Measurements from ENCODE around the gene ANO9. TPM values are rescaled to one million over a fixed set of nuclear protein-coding genes. Genes with fewer than 3 reads are reported as not detected.

Gene ANO9
- total RNA-seq, 1 donor, result not detected

DNA sequence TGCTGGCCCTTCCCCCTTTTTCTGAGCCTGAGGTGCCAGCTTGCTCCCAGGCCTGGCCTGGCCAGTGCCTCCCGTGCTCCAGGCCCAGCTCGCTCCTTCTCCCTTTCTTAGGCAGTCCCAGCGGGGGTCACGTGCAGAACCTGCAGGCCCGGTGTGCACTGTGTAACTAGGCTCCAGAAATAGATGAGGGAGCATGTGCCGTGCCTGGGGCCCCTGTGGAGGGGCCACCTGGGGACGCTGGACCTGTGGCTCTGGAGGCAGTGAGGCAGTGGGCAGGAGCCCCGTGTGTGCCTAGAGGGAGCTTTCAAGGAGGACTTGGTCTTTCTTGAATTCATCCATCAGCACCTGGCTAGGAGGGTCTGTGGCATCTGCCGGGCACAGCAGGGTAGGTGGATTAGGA, 19.8 kb upstream of the ANO9 start:
- Histone ChIP-seq H3K9me3 (ENCODE audit: low read depth, low read length) (no peaks in the 10 kb centered on the region), H3K4me3 (ENCODE audit: insufficient read depth, low read length) (no peak overlapping the region), H3K4me2 (ENCODE audit: insufficient read depth, low read length) (no peak overlapping the region), H2AFZ (ENCODE audit: low read length) (no peak overlapping the region), H3K27me3 (ENCODE audit: insufficient read depth, low read length) (no peaks in the 10 kb centered on the region), H3K36me3 (ENCODE audit: insufficient read depth, low read length) (peaks cover 8% of the 10 kb centered on the region), H3K27ac (ENCODE audit: low read depth, low read length) (no peak overlapping the region), H3K4me1 (ENCODE audit: insufficient read depth, low read length) (no peaks in the 10 kb centered on the region), H3K79me2 (ENCODE audit: insufficient read depth, low read length) (peaks cover 25% of the 10 kb centered on the region), H4K20me1 (ENCODE audit: insufficient read depth, low read length) (peaks cover 10% of the 10 kb centered on the region)
- peak; percentile 57 for DNase-seq (ENCODE audit: insufficient read length, low spot score, missing footprints)
- TF ChIP-seq, protein P1, sequence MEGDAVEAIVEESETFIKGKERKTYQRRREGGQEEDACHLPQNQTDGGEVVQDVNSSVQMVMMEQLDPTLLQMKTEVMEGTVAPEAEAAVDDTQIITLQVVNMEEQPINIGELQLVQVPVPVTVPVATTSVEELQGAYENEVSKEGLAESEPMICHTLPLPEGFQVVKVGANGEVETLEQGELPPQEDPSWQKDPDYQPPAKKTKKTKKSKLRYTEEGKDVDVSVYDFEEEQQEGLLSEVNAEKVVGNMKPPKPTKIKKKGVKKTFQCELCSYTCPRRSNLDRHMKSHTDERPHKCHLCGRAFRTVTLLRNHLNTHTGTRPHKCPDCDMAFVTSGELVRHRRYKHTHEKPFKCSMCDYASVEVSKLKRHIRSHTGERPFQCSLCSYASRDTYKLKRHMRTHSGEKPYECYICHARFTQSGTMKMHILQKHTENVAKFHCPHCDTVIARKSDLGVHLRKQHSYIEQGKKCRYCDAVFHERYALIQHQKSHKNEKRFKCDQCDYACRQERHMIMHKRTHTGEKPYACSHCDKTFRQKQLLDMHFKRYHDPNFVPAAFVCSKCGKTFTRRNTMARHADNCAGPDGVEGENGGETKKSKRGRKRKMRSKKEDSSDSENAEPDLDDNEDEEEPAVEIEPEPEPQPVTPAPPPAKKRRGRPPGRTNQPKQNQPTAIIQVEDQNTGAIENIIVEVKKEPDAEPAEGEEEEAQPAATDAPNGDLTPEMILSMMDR (IDR thresholded peaks at IDR 0.05; ENCODE audit: extremely low read depth, low read depth, low read length), result no peak

DNA sequence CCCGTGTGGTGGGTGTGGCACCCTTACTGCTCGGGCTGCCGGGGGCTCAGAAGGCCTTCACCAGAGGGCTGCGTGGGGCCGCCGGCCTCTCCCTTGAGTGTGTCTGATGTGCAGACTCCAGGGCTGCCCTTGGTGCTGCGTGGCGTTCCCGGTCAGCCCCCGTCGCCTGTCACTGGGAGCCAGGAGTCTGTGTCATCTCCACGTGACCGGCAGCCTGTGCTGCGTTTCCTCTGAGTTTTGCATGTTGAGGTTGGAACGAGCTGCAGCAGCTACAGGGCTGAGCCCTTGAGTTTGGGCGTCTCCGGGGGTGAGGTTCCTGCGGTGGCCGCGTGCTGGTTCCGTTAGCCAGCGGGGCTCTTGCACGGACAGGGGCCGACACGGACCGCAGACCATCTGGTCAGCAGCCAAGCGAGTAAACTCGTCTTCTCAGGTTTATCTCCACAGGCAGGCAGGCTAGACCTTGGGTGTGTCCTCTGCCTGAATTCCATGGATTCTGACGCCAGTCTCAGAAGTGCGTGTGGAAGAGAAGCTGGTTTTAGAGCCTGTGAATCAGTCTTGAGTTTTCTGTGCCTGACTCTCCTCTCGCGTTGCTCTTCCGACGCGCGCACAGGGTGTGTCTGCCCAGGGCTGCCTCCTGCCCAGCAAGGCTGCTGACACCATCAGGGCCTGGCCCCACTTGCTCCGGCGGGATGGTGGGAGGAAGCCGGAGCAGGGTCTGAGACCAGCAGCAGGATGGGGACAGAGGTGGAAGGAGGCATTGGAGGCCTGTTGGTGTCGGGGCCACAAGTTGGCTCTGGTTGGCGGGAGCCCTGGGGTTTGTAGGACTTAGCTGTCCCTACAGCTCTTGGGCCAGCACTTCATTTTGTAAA, 18.8 kb upstream of the ANO9 start:
- Histone ChIP-seq H4K20me1 (ENCODE audit: insufficient read depth, low read length) (peaks cover 10% of the 10 kb centered on the region), H3K4me1 (ENCODE audit: insufficient read depth, low read length) (no peaks in the 10 kb centered on the region), H2AFZ (ENCODE audit: low read length) (no peak overlapping the region), H3K4me3 (ENCODE audit: insufficient read depth, low read length) (no peak overlapping the region), H3K4me2 (ENCODE audit: insufficient read depth, low read length) (no peak overlapping the region), H3K79me2 (ENCODE audit: insufficient read depth, low read length) (peaks cover 29% of the 10 kb centered on the region), H3K27ac (ENCODE audit: low read depth, low read length) (no peak overlapping the region), H3K27me3 (ENCODE audit: insufficient read depth, low read length) (no peaks in the 10 kb centered on the region), H3K9me3 (ENCODE audit: low read depth, low read length) (no peaks in the 10 kb centered on the region), H3K36me3 (ENCODE audit: insufficient read depth, low read length) (peaks cover 8% of the 10 kb centered on the region)
- DNase-seq (ENCODE audit: insufficient read length, low spot score, missing footprints), result peak; percentile 61
- TF ChIP-seq, protein P1 (IDR thresholded peaks at IDR 0.05; ENCODE audit: extremely low read depth, low read depth, low read length), result no peak

DNA sequence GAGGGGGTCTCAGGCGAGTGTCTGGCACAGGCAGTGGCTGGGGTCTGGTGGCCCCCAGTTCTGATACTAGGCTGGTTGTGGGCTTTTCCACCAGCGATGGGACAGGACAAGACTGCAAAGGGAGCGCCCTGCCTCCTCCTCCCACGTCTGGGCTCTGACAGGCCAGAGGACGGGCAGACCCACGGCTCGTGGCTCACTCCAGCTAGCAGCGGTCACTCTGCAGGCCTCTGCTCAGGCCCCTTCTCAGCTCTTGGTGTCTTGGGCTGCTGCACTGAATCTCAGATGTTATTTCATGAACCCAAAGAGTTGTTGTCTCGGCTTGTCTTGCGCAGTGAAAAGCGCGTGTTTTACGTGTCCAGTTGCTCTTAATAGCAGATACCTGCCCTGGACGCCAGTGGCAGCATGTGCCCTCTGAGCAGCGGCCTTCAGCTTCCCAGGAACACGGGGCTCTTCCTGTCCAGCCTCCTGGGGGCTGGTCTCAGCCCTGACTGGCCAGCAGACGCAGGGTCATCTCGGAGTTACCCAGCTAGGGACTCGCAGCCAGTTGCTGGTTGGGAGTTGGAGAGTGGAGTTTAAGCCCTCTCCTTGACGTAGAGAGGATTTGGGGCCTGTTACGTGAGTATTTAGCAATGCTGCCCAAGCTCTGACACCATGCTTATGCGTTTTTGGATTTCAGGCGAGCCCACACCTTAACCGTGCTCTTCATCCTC, 17.9 kb upstream of the ANO9 start:
- Histone ChIP-seq H3K27me3 (ENCODE audit: insufficient read depth, low read length) (no peaks in the 10 kb centered on the region), H2AFZ (ENCODE audit: low read length) (no peak overlapping the region), H3K9me3 (ENCODE audit: low read depth, low read length) (no peaks in the 10 kb centered on the region), H4K20me1 (ENCODE audit: insufficient read depth, low read length) (peaks cover 10% of the 10 kb centered on the region), H3K79me2 (ENCODE audit: insufficient read depth, low read length) (peaks cover 37% of the 10 kb centered on the region), H3K4me2 (ENCODE audit: insufficient read depth, low read length) (no peak overlapping the region), H3K36me3 (ENCODE audit: insufficient read depth, low read length) (peaks cover 4% of the 10 kb centered on the region), H3K4me3 (ENCODE audit: insufficient read depth, low read length) (no peak overlapping the region), H3K27ac (ENCODE audit: low read depth, low read length) (no peak overlapping the region), H3K4me1 (ENCODE audit: insufficient read depth, low read length) (no peaks in the 10 kb centered on the region)
- DNase-seq (ENCODE audit: insufficient read length, low spot score, missing footprints), result peak; percentile 19
- TF ChIP-seq, protein P1 (IDR thresholded peaks at IDR 0.05; ENCODE audit: extremely low read depth, low read depth, low read length), result no peak

Measured in osteoblast (primary cell).